Measurements from ENCODE around the gene LRRC8B.

- TF ChIP-seq HOXB5 (CRISPR knock-in tag; IDR thresholded peaks at IDR 0.05): no peak
- no peak for TF ChIP-seq JUN (IDR thresholded peaks at IDR 0.05)
- no peak for TF ChIP-seq POLR2A (IDR thresholded peaks at IDR 0.05; ENCODE audit: low read length)
- TF ChIP-seq CHD4 (IDR thresholded peaks at IDR 0.05; ENCODE audit: borderline replicate concordance): no peak
- TF ChIP-seq EP300 (IDR thresholded peaks at IDR 0.05): no peak
- no peak for TF ChIP-seq HOXA7 (CRISPR knock-in tag; IDR thresholded peaks at IDR 0.05)
- TF ChIP-seq BHLHE40 (IDR thresholded peaks at IDR 0.05; ENCODE audit: low read depth, low read length): no peak
- no peak for TF ChIP-seq REST (IDR thresholded peaks at IDR 0.05)
- TF ChIP-seq, protein P1, sequence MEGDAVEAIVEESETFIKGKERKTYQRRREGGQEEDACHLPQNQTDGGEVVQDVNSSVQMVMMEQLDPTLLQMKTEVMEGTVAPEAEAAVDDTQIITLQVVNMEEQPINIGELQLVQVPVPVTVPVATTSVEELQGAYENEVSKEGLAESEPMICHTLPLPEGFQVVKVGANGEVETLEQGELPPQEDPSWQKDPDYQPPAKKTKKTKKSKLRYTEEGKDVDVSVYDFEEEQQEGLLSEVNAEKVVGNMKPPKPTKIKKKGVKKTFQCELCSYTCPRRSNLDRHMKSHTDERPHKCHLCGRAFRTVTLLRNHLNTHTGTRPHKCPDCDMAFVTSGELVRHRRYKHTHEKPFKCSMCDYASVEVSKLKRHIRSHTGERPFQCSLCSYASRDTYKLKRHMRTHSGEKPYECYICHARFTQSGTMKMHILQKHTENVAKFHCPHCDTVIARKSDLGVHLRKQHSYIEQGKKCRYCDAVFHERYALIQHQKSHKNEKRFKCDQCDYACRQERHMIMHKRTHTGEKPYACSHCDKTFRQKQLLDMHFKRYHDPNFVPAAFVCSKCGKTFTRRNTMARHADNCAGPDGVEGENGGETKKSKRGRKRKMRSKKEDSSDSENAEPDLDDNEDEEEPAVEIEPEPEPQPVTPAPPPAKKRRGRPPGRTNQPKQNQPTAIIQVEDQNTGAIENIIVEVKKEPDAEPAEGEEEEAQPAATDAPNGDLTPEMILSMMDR (IDR thresholded peaks at IDR 0.05): no peak
- no peak for TF ChIP-seq RAD21 (conservative IDR thresholded peaks at IDR 0.05 in 1 of 2, IDR thresholded peaks at IDR 0.05 in 1 of 2)
Measured at GRCh38 chr1:89574621-89575020, 50.0 kb downstream of the LRRC8B start.

Measured in A549 (cell line).